ENCODE measurements around the gene VAV3. TPM values are rescaled to one million over a fixed set of nuclear protein-coding genes. Genes with fewer than 3 reads are reported as not detected.
"Not testable (repeated sequence)": the region's sequence is repeated elsewhere in the genome, so short reads cannot be mapped to it uniquely, and the experiment has no call there.

The VAV3 gene
- polyA plus RNA-seq, 4 donors = 114 to 148 (median 128) TPM

GRCh38 chr1:107844541-107845194 is 120.3 kb downstream of the VAV3 start:
- not testable (repeated sequence) for DNase-seq (ENCODE audit: low read depth in 4 of 4, low spot score in 2 of 4)

GRCh38 chr1:107843989-107844388 is 121.0 kb downstream of the VAV3 start:
- DNase-seq (ENCODE audit: low read depth in 4 of 4, low spot score in 2 of 4) = no peak

GRCh38 chr1:107842241-107842640 is 122.7 kb downstream of the VAV3 start:
- no peak for DNase-seq (ENCODE audit: low read depth in 4 of 4, low spot score in 2 of 4)

DNA sequence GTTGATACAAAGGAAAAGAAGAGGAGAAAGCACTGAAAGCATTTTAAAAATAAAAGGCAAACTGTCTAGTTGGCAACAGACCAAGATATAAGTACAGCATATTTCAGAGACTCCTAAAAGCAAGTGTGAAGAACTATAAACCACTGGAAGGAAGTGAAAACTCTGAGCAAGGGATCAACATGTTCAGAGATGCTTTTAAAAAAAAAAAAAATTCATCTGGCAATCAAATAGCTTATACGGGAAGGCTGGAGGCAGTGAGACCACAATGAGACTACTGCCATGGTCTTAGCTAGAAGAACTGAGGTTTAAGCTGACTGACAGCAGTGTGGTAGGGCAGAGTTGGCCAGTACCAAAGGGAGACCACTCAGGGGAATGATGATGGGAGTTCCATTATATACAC is 124.3 kb downstream of the VAV3 start:
- no peak for DNase-seq (ENCODE audit: low read depth in 4 of 4, low spot score in 2 of 4)

- DNase-seq (ENCODE audit: low read depth in 4 of 4, low spot score in 2 of 4) = no peak
Measured at GRCh38 chr1:107838056-107838455, 126.9 kb downstream of the VAV3 start.

- no peak for DNase-seq (ENCODE audit: low read depth in 4 of 4, low spot score in 2 of 4)
Measured at GRCh38 chr1:107835151-107835670, 129.8 kb downstream of the VAV3 start.

DNA sequence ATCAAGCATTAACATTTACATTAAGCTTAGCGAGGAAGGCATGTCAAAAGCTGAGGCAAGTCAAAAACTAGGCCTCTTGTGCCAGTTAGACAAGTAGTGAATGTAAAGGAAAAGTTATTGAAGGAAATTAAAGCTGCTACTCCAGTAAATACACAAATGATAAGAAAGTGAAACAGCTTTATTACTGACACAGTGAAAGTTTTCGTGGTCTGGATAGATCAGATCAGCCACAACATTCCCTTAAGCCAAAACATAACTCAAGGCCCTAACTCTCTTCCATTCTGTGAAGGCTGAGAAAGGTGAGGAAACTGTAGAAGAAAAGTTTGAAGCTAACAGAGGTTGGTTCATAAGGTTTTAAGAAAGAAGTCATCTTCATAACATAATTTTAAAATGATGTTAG is 131.9 kb downstream of the VAV3 start:
- DNase-seq (ENCODE audit: low read depth in 4 of 4, low spot score in 2 of 4) = no peak

DNA sequence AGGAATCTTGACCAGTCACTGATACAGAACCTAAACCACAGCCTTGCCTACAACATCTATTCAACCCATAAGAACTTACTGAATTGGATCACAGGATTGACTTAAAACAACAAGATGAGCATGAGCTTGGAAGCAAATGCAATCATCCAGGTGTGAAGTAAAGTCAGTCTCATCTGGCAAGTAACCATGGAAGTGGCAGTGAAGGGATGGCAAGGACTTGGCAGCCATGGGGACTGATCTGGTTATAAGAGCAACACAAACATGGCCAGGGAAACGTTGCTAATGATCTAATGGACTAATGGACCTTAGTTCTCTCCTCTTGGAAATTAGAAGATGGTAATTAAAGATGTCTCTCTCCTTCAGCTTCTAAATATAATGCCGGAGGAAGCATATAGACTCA is 133.1 kb downstream of the VAV3 start:
- DNase-seq (ENCODE audit: low read depth in 4 of 4, low spot score in 2 of 4) = no peak

DNA sequence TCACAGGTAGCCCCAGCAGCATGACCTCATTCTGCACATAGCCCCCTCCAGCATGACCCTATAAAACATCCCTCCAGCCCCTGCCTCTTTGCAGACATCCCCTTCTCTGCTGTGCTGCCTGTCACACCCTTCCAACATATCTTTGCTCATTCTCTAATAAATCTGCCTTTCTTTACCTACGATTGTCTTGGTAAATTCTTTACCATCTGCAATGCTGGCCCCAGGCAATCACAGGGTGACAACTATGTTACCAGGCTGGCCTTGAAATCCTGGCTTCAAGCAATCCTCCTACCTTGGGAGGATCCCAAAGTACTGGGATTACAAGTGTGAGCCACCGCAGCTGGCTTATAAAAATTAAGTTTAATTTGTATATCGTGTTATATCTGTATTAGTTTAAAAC is 134.5 kb downstream of the VAV3 start:
- no peak for DNase-seq (ENCODE audit: low read depth in 4 of 4, low spot score in 2 of 4)

GRCh38 chr1:107830075-107830474 is 134.9 kb downstream of the VAV3 start:
- no peak for DNase-seq (ENCODE audit: low read depth in 4 of 4, low spot score in 2 of 4)

GRCh38 chr1:107829036-107829770 is 135.8 kb downstream of the VAV3 start:
- no peak for DNase-seq (ENCODE audit: low read depth in 4 of 4, low spot score in 2 of 4)

GRCh38 chr1:107824946-107825345 is 140.0 kb downstream of the VAV3 start:
- DNase-seq (ENCODE audit: low read depth in 4 of 4, low spot score in 2 of 4) = no peak

- no peak for DNase-seq (ENCODE audit: low read depth in 4 of 4, low spot score in 2 of 4)
Measured at GRCh38 chr1:107821340-107821739, 143.6 kb downstream of the VAV3 start.

DNA sequence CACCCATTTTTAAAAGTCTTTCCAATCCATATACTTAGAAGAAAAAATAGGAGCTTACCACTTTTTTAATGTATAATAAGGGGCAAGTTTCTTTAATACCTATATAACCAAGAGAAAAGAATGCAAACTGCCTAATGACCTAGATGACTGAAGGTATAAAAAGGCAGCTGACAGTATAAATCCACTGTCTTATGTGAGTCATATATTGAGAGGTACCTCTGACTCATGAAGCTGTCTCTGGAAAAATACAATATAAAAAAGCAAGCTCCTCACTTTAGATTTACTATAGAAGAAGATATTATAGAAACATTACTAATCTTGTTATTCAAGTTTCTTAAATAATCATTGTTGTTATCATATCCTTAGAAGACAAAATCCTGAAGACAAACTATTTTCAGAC is 144.2 kb downstream of the VAV3 start:
- no peak for DNase-seq (ENCODE audit: low read depth in 4 of 4, low spot score in 2 of 4)

DNA sequence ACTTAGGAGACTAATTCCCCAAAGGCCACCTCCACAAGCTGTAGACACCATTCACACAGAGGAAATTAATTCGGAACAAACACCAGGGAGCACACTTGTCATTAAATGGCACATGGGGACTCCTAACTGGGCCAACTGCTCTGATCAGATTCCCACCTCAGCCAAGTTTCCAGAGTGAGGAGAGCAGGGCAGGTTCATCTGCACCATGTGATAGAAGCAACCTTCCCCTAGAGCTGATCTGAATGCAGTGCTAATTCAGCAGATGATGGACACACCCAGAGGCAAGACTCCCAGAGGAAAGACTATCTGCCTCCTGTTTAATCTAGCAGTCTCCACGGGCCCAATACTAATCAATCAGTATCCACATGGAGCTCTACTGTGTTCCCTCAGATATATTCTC is 147.0 kb downstream of the VAV3 start:
- no peak for DNase-seq (ENCODE audit: low read depth in 4 of 4, low spot score in 2 of 4)

GRCh38 chr1:107817206-107817605 is 147.8 kb downstream of the VAV3 start:
- DNase-seq (ENCODE audit: low read depth in 4 of 4, low spot score in 2 of 4) = no peak

DNA sequence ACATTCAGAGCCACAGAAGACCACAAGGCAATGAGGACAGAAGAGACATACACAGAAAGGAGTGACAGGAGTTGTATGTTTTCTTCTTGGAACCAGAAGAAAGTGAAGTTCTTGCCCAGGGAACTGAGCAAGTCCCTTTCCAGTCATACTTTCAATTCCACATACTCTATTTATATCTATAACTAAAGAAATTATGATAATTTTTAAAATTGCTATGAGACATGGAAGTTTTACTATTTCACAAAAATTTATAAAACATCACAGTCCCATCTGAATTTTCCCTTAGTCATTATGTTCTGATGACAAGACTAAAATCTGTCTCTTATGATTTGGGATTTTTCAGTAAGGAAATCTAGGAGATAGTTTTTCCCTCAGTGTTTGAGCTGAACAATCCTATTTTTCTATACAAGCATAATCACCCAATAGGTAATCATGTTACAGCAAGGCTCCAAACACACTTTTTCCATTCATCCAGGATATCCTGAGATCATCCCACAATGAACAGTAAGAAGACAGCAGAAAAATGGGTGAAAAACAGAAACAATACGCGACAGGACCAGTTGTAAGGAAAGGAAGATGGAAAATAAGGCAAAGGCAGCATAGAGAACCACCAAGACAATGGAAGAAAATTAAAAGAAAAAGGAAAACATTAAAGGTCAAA is 154.6 kb downstream of the VAV3 start:
- no peak for DNase-seq (ENCODE audit: low read depth in 4 of 4, low spot score in 2 of 4)

GRCh38 chr1:107807855-107808254 is 157.1 kb downstream of the VAV3 start:
- DNase-seq (ENCODE audit: low read depth in 4 of 4, low spot score in 2 of 4) = no peak

DNA sequence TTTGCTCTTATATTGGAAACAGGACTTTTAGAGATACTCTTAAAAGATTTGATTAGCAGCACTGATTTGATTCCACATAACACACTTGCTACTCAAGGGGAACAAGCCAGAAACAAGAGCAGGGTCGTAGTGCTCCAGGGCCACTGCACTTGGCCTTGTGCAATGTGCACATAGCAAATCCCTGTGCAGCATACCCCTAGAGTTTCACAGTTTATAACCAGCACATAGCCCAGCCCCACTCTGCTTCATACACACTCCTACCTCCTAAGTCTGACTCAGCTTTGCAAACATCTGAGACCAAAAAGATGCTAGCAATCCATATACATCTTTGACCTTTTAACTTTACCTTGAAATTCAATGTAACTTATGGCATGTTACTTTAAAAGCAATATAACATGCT is 157.6 kb downstream of the VAV3 start:
- DNase-seq (ENCODE audit: low read depth in 4 of 4, low spot score in 2 of 4) = no peak

DNA sequence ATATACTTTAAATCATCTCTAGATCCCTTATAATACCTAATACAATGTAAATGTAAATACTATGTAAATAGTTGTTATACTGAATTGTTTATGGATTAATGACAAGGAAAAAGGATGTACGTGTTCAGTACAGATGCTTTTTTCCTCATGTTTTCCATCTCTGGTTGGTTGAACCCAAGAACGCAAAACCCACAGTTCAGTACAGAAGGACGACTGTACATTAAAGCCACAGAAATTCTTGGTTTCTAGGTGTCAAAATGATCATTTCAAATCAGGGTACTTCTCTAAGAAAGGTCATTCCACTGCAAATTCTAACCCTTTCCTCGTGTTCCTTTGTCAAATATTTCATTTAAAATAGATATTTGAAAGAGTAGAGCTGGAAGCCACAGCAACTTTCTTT is 158.1 kb downstream of the VAV3 start:
- DNase-seq (ENCODE audit: low read depth in 4 of 4, low spot score in 2 of 4) = no peak

DNA sequence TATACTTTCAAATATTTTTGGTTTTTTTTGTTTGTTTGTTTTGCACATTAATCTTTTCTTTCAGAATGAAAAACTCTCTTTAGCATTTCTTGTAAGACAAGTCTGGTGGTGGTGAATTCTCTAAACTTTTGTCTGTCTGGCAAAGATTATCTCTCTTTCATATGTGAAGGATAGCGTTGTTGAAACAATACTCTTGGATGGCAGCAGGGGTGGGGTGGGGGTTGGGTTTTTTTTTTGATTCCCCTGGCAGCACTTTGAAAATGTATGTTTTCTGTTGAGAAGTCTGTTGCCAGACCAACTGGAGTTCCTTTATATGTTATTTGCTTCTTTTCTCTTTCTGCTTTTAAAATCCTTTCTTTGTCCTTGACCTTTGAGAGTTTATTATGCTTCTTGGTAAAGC is 160.2 kb downstream of the VAV3 start:
- no peak for DNase-seq (ENCODE audit: low read depth in 4 of 4, low spot score in 2 of 4)

DNA sequence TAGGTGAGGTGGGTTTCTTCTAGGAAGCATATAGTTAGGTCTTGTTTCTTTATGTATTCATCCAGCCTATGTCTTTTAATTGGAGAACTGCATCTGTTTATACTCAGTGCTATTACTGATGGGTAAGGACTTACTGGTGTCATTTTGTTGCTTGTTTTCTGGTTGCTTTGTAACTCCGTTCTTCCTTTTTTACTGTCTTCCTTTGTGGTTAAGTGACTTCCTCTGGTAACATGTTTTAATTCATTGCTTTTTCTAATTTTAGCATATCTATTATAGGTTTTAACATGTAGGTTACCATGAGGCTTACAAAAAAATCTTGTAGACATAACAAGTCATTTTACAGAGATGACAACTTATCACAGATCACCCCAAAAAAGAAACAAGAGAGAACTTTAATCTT is 160.8 kb downstream of the VAV3 start:
- DNase-seq (ENCODE audit: low read depth in 4 of 4, low spot score in 2 of 4) = no peak

Data from left renal cortex interstitium (tissue), 4 donors.